ENCODE data around the gene IL18RAP.

Gene IL18RAP

GRCh38 chr2:102460467-102460866 lies 37.5 kb downstream of the IL18RAP start:
- TF ChIP-seq ZFP30 (CRISPR knock-in tag; IDR thresholded peaks at IDR 0.05) (no peak), TOX (CRISPR knock-in tag; IDR thresholded peaks at IDR 0.05; ENCODE audit: borderline replicate concordance) (no peak), ISL1 (CRISPR knock-in tag; IDR thresholded peaks at IDR 0.05) (no peak), PPARA (CRISPR knock-in tag; IDR thresholded peaks at IDR 0.05; ENCODE audit: borderline replicate concordance) (no peak), SNAI2 (CRISPR knock-in tag; IDR thresholded peaks at IDR 0.05) (no peak), ARNTL (CRISPR knock-in tag; IDR thresholded peaks at IDR 0.05; ENCODE audit: borderline replicate concordance, low read depth) (no peak), ZC3H10 (CRISPR knock-in tag; IDR thresholded peaks at IDR 0.05) (no peak), BACH2 (CRISPR knock-in tag; IDR thresholded peaks at IDR 0.05; ENCODE audit: borderline replicate concordance) (no peak), OSR1 (CRISPR knock-in tag; IDR thresholded peaks at IDR 0.05) (no peak), ESRRG (CRISPR knock-in tag; IDR thresholded peaks at IDR 0.05) (no peak), POU6F1 (CRISPR knock-in tag; IDR thresholded peaks at IDR 0.05; ENCODE audit: borderline replicate concordance, low read depth) (no peak), TCF4 (CRISPR knock-in tag; IDR thresholded peaks at IDR 0.05; ENCODE audit: borderline replicate concordance) (no peak), CSDC2 (CRISPR knock-in tag; IDR thresholded peaks at IDR 0.05) (no peak), ZNF70 (CRISPR knock-in tag; IDR thresholded peaks at IDR 0.05) (no peak), ZNF565 (CRISPR knock-in tag; conservative IDR thresholded peaks at IDR 0.05; ENCODE audit: low read depth) (no peak), CSRNP3 (CRISPR knock-in tag; IDR thresholded peaks at IDR 0.05) (no peak), ZNF8 (CRISPR knock-in tag; IDR thresholded peaks at IDR 0.05) (no peak), ZFP3 (CRISPR knock-in tag; IDR thresholded peaks at IDR 0.05) (no peak), GLIS3 (CRISPR knock-in tag; IDR thresholded peaks at IDR 0.05) (no peak)
- TF ChIP-seq, protein P1, sequence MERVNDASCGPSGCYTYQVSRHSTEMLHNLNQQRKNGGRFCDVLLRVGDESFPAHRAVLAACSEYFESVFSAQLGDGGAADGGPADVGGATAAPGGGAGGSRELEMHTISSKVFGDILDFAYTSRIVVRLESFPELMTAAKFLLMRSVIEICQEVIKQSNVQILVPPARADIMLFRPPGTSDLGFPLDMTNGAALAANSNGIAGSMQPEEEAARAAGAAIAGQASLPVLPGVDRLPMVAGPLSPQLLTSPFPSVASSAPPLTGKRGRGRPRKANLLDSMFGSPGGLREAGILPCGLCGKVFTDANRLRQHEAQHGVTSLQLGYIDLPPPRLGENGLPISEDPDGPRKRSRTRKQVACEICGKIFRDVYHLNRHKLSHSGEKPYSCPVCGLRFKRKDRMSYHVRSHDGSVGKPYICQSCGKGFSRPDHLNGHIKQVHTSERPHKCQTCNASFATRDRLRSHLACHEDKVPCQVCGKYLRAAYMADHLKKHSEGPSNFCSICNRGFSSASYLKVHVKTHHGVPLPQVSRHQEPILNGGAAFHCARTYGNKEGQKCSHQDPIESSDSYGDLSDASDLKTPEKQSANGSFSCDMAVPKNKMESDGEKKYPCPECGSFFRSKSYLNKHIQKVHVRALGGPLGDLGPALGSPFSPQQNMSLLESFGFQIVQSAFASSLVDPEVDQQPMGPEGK (CRISPR knock-in tag; IDR thresholded peaks at IDR 0.05; ENCODE audit: borderline replicate concordance) = no peak
- ATAC-seq = no peak

DNA sequence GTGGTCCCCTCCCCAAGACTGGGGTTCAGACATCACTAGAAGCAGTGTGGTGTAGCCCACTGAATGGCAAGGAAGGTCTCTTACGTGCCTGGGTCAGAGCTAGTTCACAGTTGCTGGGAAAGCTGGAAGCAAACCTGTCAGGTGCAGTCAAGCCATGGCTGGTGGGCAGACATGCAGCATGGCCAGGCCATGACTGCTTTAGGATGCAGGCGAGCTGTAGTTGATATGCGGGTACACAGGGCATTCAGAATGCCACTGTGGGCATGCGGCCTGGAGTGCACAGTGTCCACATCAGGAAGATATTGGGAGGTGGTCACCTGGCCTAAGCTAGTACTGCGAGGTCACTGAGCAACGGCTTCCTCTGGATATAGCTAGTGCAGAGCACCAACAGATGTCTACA lies 38.2 kb downstream of the IL18RAP start:
- no peak for ATAC-seq
- TF ChIP-seq TSHZ2 (CRISPR knock-in tag; IDR thresholded peaks at IDR 0.05) = no peak
- TF ChIP-seq PPARA (CRISPR knock-in tag; IDR thresholded peaks at IDR 0.05; ENCODE audit: borderline replicate concordance) = no peak
- TF ChIP-seq OSR1 (CRISPR knock-in tag; IDR thresholded peaks at IDR 0.05) = no peak
- TF ChIP-seq SNAI2 (CRISPR knock-in tag; IDR thresholded peaks at IDR 0.05) = no peak
- TF ChIP-seq, protein P1 (CRISPR knock-in tag; IDR thresholded peaks at IDR 0.05; ENCODE audit: borderline replicate concordance) = no peak
- TF ChIP-seq ARNTL (CRISPR knock-in tag; IDR thresholded peaks at IDR 0.05; ENCODE audit: borderline replicate concordance, low read depth) = no peak
- TF ChIP-seq POU6F1 (CRISPR knock-in tag; IDR thresholded peaks at IDR 0.05; ENCODE audit: borderline replicate concordance, low read depth) = no peak
- no peak for TF ChIP-seq ISL1 (CRISPR knock-in tag; IDR thresholded peaks at IDR 0.05)
- TF ChIP-seq ZFP30 (CRISPR knock-in tag; IDR thresholded peaks at IDR 0.05) = no peak
- no peak for TF ChIP-seq TOX (CRISPR knock-in tag; IDR thresholded peaks at IDR 0.05; ENCODE audit: borderline replicate concordance)
- TF ChIP-seq ZNF8 (CRISPR knock-in tag; IDR thresholded peaks at IDR 0.05) = no peak
- TF ChIP-seq, protein P2, sequence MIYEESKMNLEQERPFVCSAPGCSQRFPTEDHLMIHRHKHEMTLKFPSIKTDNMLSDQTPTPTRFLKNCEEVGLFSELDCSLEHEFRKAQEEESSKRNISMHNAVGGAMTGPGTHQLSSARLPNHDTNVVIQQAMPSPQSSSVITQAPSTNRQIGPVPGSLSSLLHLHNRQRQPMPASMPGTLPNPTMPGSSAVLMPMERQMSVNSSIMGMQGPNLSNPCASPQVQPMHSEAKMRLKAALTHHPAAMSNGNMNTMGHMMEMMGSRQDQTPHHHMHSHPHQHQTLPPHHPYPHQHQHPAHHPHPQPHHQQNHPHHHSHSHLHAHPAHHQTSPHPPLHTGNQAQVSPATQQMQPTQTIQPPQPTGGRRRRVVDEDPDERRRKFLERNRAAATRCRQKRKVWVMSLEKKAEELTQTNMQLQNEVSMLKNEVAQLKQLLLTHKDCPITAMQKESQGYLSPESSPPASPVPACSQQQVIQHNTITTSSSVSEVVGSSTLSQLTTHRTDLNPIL (CRISPR knock-in tag; IDR thresholded peaks at IDR 0.05; ENCODE audit: low read depth) = no peak
- TF ChIP-seq ZC3H10 (CRISPR knock-in tag; IDR thresholded peaks at IDR 0.05) = no peak
- TF ChIP-seq ZNF565 (CRISPR knock-in tag; conservative IDR thresholded peaks at IDR 0.05; ENCODE audit: low read depth) = no peak

Data from SK-N-SH treated with all-trans-retinoic acid at 6 μM for 48 hours (cell line).